WTC11 (cell line): Measurements from ENCODE around the gene NOSTRIN. TPM values are rescaled to one million over a fixed set of nuclear protein-coding genes. Genes with fewer than 3 reads are reported as not detected.

ENCODE experiments used
- AFF4 ChIP-seq: sonication (generic); formaldehyde crosslinking; IDR thresholded peaks from 2 replicates; pipeline ENCODE4 v1.8.1; 2023; ENCODE audit warnings: mild to moderate bottlenecking, missing genetic modification reagents, borderline replicate concordance
- ATF1 ChIP-seq: sonication (generic); formaldehyde crosslinking; IDR thresholded peaks from 2 replicates; pipeline ENCODE4 v1.8.1; 2023; ENCODE audit warnings: mild to moderate bottlenecking, moderate library complexity, missing genetic modification reagents
- ATF3 ChIP-seq: sonication (generic); formaldehyde crosslinking; conservative IDR thresholded peaks from 2 replicates; pipeline ENCODE4 v1.8.1; 2022; ENCODE audit warnings: mild to moderate bottlenecking, missing genetic modification reagents
- CREM ChIP-seq: sonication (generic); formaldehyde crosslinking; IDR thresholded peaks from 2 replicates; pipeline ENCODE4 v1.8.1; 2022; ENCODE audit warnings: mild to moderate bottlenecking, missing genetic modification reagents, moderate library complexity
- CTCF ChIP-seq: fragments of 200-600 bp; IDR thresholded peaks from 2 replicates; pipeline ENCODE4 v1.8.0; 2022; ENCODE audit warnings: antibody characterized with exemption
- ESRRA ChIP-seq: sonication (generic); formaldehyde crosslinking; IDR thresholded peaks from 2 replicates; pipeline ENCODE4 v1.8.1; 2022; ENCODE audit warnings: mild to moderate bottlenecking, missing genetic modification reagents, borderline replicate concordance
- FOXK1 ChIP-seq: sonication (generic); formaldehyde crosslinking; IDR thresholded peaks from 2 replicates; pipeline ENCODE4 v1.8.0; 2022; ENCODE audit warnings: mild to moderate bottlenecking, moderate library complexity, missing genetic modification reagents
- JAZF1 ChIP-seq: fragments of 250-450 bp; sonication (Bioruptor Pico); IDR thresholded peaks from 2 replicates; pipeline ENCODE4 v1.9.0; 2021; ENCODE audit warnings: moderate library complexity, mild to moderate bottlenecking, inconsistent platforms
- MXD4 ChIP-seq: fragments of 250-450 bp; sonication (Bioruptor Pico); IDR thresholded peaks from 2 replicates; pipeline ENCODE4 v1.8.0; 2021; ENCODE audit warnings: mild to moderate bottlenecking, moderate library complexity, borderline replicate concordance
- NFATC4 ChIP-seq: fragments of 250-450 bp; sonication (Bioruptor Pico); IDR thresholded peaks from 2 replicates; pipeline ENCODE4 v1.9.0; 2021; ENCODE audit warnings: mild to moderate bottlenecking
- NFE2L1 ChIP-seq: sonication (generic); formaldehyde crosslinking; IDR thresholded peaks from 2 replicates; pipeline ENCODE4 v1.8.1; 2023; ENCODE audit warnings: missing genetic modification reagents
- NR1H2 ChIP-seq: sonication (generic); formaldehyde crosslinking; IDR thresholded peaks from 2 replicates; pipeline ENCODE4 v1.9.0; 2021; ENCODE audit warnings: mild to moderate bottlenecking, moderate library complexity, missing genetic modification reagents
- RELA ChIP-seq: sonication (generic); formaldehyde crosslinking; IDR thresholded peaks from 2 replicates; pipeline ENCODE4 v1.8.1; 2022; ENCODE audit warnings: missing genetic modification reagents, mild to moderate bottlenecking, borderline replicate concordance
- SOX15 ChIP-seq: fragments of 250-450 bp; sonication (Bioruptor Pico); IDR thresholded peaks from 2 replicates; pipeline ENCODE4 v1.9.0; 2021; ENCODE audit warnings: mild to moderate bottlenecking
- TEAD1 ChIP-seq: sonication (generic); formaldehyde crosslinking; IDR thresholded peaks from 2 replicates; pipeline ENCODE4 v1.8.0; 2022; ENCODE audit warnings: mild to moderate bottlenecking, missing genetic modification reagents
- USF2 ChIP-seq: sonication (generic); formaldehyde crosslinking; IDR thresholded peaks from 2 replicates; pipeline ENCODE4 v1.8.1; 2023; ENCODE audit warnings: mild to moderate bottlenecking, missing genetic modification reagents, moderate library complexity
- ZBTB21 ChIP-seq: sonication (generic); formaldehyde crosslinking; IDR thresholded peaks from 2 replicates; pipeline ENCODE4 v1.8.1; 2023; ENCODE audit warnings: mild to moderate bottlenecking, missing genetic modification reagents, borderline replicate concordance
- ZNF138 ChIP-seq: sonication (generic); formaldehyde crosslinking; conservative IDR thresholded peaks from 2 replicates; pipeline ENCODE4 v1.8.1; 2022; ENCODE audit warnings: mild to moderate bottlenecking, moderate library complexity, missing genetic modification reagents
- ZNF232 ChIP-seq: sonication (generic); formaldehyde crosslinking; IDR thresholded peaks from 2 replicates; pipeline ENCODE4 v1.8.0; 2022; ENCODE audit warnings: mild to moderate bottlenecking, missing genetic modification reagents
- ZNF317 ChIP-seq: sonication (generic); formaldehyde crosslinking; IDR thresholded peaks from 2 replicates; pipeline ENCODE4 v1.8.1; 2023; ENCODE audit warnings: low read depth, mild to moderate bottlenecking, moderate library complexity, missing genetic modification reagents, borderline replicate concordance
- ZNF416 ChIP-seq: fragments of 250-450 bp; sonication (Bioruptor Pico); IDR thresholded peaks from 2 replicates; pipeline ENCODE4 v1.9.0; 2021; ENCODE audit warnings: mild to moderate bottlenecking, inconsistent platforms
- total RNA-seq: library from RNA; stranded (reverse); gene quantifications from 3 replicates; pipeline ENCODE4 v1.2.3, GENCODE V29; 2021
- TF ChIP-seq, protein P1 (sequence below): fragments of 250-450 bp; sonication (Bioruptor Pico); IDR thresholded peaks from 2 replicates; pipeline ENCODE4 v1.9.0; 2021; ENCODE audit warnings: mild to moderate bottlenecking, borderline replicate concordance
- TF ChIP-seq, protein P2 (sequence below): sonication (generic); formaldehyde crosslinking; IDR thresholded peaks from 2 replicates; pipeline ENCODE4 v1.8.0; 2022; ENCODE audit warnings: mild to moderate bottlenecking, missing genetic modification reagents
- TF ChIP-seq, protein P3 (sequence below): fragments of 250-450 bp; sonication (Bioruptor Pico); IDR thresholded peaks from 2 replicates; pipeline ENCODE4 v2.1.2; 2022; ENCODE audit warnings: mild to moderate bottlenecking, moderate library complexity
- TF ChIP-seq, protein P4 (sequence below): sonication (generic); formaldehyde crosslinking; IDR thresholded peaks from 2 replicates; pipeline ENCODE4 v1.8.1; 2022; ENCODE audit warnings: mild to moderate bottlenecking, missing genetic modification reagents, moderate library complexity, borderline replicate concordance

The NOSTRIN gene
- total RNA-seq, 1 experiment from 2014 or later: 0.22 TPM

DNA sequence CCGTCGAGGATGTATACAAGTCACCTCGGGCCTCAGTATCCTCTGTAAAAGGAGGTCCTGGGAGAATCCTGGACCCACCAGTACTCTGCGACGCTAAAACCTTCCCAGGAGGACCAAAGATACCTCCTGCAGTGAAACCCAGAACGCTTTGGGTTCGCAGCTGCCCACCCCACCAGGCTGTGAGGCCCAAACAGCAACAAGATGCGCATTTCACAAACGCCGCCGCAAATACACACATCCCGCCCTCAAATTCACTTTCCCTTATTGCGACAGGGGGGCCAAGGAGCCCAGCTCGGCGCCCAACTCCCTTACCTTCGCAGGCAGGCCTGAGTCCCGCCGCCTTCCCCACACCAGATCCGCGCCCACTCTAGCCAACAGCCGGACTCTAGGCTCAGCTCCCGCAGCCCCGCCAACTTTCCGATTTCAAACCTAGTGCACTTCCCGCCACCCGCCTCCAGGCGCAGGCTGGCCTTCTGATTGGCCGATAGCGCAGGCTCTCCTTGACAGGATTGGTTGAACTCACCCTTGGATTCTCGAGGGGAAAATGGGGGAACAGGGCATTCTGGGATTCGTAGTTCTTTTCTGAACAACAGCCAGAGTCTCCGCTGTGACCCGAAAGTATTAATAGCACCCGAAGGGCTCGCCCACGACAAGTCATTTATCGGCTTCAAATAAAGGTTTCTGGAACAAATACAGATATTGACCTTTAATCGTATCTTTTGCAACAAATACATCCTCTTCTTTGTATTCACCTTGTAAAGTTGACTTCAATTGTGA is 87.8 kb downstream of the NOSTRIN start, which contains the start of gene SPC25 (continued):
- TF ChIP-seq AFF4 (no peak), CTCF (no peak), ZBTB21 (no peak), ATF1 (CRISPR knock-in tag) (no peak), ZNF138 (CRISPR knock-in tag) (no peak), NFATC4 (CRISPR knock-in tag) (no peak), NR1H2 (no peak), RELA (CRISPR knock-in tag) (no peak), MXD4 (CRISPR knock-in tag) (no peak), CREM (CRISPR knock-in tag) (no peak), SOX15 (CRISPR knock-in tag) (no peak), ATF3 (CRISPR knock-in tag) (no peak), ESRRA (no peak), ZNF232 (CRISPR knock-in tag) (no peak), ZNF317 (CRISPR knock-in tag) (no peak), NFE2L1 (peak; percentile 76; the same call in 1 of the 2 replicates), FOXK1 (CRISPR knock-in tag) (0 out of 2 replicates have a peak, but pooled peaks have one; percentile 59), TEAD1 (CRISPR knock-in tag) (0 out of 2 replicates have a peak, but pooled peaks have one; percentile 11), JAZF1 (CRISPR knock-in tag) (no peak), ZNF416 (CRISPR knock-in tag) (no peak), USF2 (CRISPR knock-in tag) (no peak)
- TF ChIP-seq, protein P1, sequence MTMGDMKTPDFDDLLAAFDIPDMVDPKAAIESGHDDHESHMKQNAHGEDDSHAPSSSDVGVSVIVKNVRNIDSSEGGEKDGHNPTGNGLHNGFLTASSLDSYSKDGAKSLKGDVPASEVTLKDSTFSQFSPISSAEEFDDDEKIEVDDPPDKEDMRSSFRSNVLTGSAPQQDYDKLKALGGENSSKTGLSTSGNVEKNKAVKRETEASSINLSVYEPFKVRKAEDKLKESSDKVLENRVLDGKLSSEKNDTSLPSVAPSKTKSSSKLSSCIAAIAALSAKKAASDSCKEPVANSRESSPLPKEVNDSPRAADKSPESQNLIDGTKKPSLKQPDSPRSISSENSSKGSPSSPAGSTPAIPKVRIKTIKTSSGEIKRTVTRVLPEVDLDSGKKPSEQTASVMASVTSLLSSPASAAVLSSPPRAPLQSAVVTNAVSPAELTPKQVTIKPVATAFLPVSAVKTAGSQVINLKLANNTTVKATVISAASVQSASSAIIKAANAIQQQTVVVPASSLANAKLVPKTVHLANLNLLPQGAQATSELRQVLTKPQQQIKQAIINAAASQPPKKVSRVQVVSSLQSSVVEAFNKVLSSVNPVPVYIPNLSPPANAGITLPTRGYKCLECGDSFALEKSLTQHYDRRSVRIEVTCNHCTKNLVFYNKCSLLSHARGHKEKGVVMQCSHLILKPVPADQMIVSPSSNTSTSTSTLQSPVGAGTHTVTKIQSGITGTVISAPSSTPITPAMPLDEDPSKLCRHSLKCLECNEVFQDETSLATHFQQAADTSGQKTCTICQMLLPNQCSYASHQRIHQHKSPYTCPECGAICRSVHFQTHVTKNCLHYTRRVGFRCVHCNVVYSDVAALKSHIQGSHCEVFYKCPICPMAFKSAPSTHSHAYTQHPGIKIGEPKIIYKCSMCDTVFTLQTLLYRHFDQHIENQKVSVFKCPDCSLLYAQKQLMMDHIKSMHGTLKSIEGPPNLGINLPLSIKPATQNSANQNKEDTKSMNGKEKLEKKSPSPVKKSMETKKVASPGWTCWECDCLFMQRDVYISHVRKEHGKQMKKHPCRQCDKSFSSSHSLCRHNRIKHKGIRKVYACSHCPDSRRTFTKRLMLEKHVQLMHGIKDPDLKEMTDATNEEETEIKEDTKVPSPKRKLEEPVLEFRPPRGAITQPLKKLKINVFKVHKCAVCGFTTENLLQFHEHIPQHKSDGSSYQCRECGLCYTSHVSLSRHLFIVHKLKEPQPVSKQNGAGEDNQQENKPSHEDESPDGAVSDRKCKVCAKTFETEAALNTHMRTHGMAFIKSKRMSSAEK (CRISPR knock-in tag): no peak
- TF ChIP-seq, protein P2, sequence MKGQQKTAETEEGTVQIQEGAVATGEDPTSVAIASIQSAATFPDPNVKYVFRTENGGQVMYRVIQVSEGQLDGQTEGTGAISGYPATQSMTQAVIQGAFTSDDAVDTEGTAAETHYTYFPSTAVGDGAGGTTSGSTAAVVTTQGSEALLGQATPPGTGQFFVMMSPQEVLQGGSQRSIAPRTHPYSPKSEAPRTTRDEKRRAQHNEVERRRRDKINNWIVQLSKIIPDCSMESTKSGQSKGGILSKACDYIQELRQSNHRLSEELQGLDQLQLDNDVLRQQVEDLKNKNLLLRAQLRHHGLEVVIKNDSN (CRISPR knock-in tag): no peak
- TF ChIP-seq, protein P3, sequence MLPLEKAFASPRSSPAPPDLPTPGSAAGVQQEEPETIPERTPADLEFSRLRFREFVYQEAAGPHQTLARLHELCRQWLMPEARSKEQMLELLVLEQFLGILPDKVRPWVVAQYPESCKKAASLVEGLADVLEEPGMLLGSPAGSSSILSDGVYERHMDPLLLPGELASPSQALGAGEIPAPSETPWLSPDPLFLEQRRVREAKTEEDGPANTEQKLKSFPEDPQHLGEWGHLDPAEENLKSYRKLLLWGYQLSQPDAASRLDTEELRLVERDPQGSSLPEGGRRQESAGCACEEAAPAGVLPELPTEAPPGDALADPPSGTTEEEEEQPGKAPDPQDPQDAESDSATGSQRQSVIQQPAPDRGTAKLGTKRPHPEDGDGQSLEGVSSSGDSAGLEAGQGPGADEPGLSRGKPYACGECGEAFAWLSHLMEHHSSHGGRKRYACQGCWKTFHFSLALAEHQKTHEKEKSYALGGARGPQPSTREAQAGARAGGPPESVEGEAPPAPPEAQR: no peak
- TF ChIP-seq, protein P4, sequence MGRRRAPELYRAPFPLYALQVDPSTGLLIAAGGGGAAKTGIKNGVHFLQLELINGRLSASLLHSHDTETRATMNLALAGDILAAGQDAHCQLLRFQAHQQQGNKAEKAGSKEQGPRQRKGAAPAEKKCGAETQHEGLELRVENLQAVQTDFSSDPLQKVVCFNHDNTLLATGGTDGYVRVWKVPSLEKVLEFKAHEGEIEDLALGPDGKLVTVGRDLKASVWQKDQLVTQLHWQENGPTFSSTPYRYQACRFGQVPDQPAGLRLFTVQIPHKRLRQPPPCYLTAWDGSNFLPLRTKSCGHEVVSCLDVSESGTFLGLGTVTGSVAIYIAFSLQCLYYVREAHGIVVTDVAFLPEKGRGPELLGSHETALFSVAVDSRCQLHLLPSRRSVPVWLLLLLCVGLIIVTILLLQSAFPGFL (CRISPR knock-in tag): no peak
